ENCODE measurements around the gene MAGI1. TPM values are rescaled to one million over a fixed set of nuclear protein-coding genes. Genes with fewer than 3 reads are reported as not detected.

MAGI1 gene
- total RNA-seq, 1 donor from 2014 or later, result 49.8 TPM

- no peak for DNase-seq (ENCODE audit: low read depth, low spot score)
- Mint-ChIP-seq H3K9me3 (no peaks in the 10 kb centered on the region), H3K4me3 (no peak overlapping the region), H3K36me3 (ENCODE audit: low read depth) (no peaks in the 10 kb centered on the region), H3K27me3 (ENCODE audit: low read depth) (no peaks in the 10 kb centered on the region), H3K4me1 (peaks cover 17% of the 10 kb centered on the region), H3K27ac (ENCODE audit: unreplicated experiment) (no peak overlapping the region)
- no peak for TF ChIP-seq CTCF (conservative IDR thresholded peaks at IDR 0.05)
These were observed 204.8 kb downstream of the MAGI1 start for GRCh38 chr3:65833761-65834505.

GRCh38 chr3:65831733-65832425 lies 206.8 kb downstream of the MAGI1 start:
- H3K4me3 Mint-ChIP-seq, result no peak overlapping the region
- H3K27ac Mint-ChIP-seq (ENCODE audit: unreplicated experiment), result no peak overlapping the region
- H3K36me3 Mint-ChIP-seq (ENCODE audit: low read depth), result no peaks in the 10 kb centered on the region
- TF ChIP-seq CTCF (conservative IDR thresholded peaks at IDR 0.05), result no peak
- H3K9me3 Mint-ChIP-seq, result no peaks in the 10 kb centered on the region
- DNase-seq (ENCODE audit: low read depth, low spot score), result no peak
- peaks cover 17% of the 10 kb centered on the region for H3K4me1 Mint-ChIP-seq
- H3K27me3 Mint-ChIP-seq (ENCODE audit: low read depth), result no peaks in the 10 kb centered on the region

- no peaks in the 10 kb centered on the region for H3K27me3 Mint-ChIP-seq (ENCODE audit: low read depth)
- H3K36me3 Mint-ChIP-seq (ENCODE audit: low read depth), result no peaks in the 10 kb centered on the region
- no peaks in the 10 kb centered on the region for H3K9me3 Mint-ChIP-seq
- H3K4me3 Mint-ChIP-seq, result no peak overlapping the region
- no peak for TF ChIP-seq CTCF (conservative IDR thresholded peaks at IDR 0.05)
- DNase-seq (ENCODE audit: low read depth, low spot score), result no peak
- H3K27ac Mint-ChIP-seq (ENCODE audit: unreplicated experiment), result no peak overlapping the region
- peaks cover 17% of the 10 kb centered on the region for H3K4me1 Mint-ChIP-seq
These were observed 207.6 kb downstream of the MAGI1 start for GRCh38 chr3:65830948-65831732.

- Mint-ChIP-seq H3K4me1 (peaks cover 17% of the 10 kb centered on the region), H3K36me3 (ENCODE audit: low read depth) (no peaks in the 10 kb centered on the region), H3K27ac (ENCODE audit: unreplicated experiment) (no peak overlapping the region), H3K27me3 (ENCODE audit: low read depth) (no peaks in the 10 kb centered on the region), H3K9me3 (no peaks in the 10 kb centered on the region), H3K4me3 (no peak overlapping the region)
- DNase-seq (ENCODE audit: low read depth, low spot score), result no peak
- TF ChIP-seq CTCF (conservative IDR thresholded peaks at IDR 0.05), result no peak
These were observed 209.5 kb downstream of the MAGI1 start for GRCh38 chr3:65829228-65829627.

GRCh38 chr3:65828706-65829105 lies 210.0 kb downstream of the MAGI1 start:
- H3K27me3 Mint-ChIP-seq (ENCODE audit: low read depth), result no peaks in the 10 kb centered on the region
- no peak overlapping the region for H3K4me3 Mint-ChIP-seq
- no peak for DNase-seq (ENCODE audit: low read depth, low spot score)
- H3K27ac Mint-ChIP-seq (ENCODE audit: unreplicated experiment), result no peak overlapping the region
- no peaks in the 10 kb centered on the region for H3K36me3 Mint-ChIP-seq (ENCODE audit: low read depth)
- peaks cover 17% of the 10 kb centered on the region for H3K4me1 Mint-ChIP-seq
- no peak for TF ChIP-seq CTCF (conservative IDR thresholded peaks at IDR 0.05)
- H3K9me3 Mint-ChIP-seq, result no peaks in the 10 kb centered on the region

Measured in neural crest cell (in vitro differentiated cells).